ENCODE data around the gene TMEM150A.
A peak's percentile ranks its signal among the peaks of the same experiment; 100 is the strongest.
"Not testable (repeated sequence)": the region's sequence is repeated elsewhere in the genome, so short reads cannot be mapped to it uniquely, and the experiment has no call there.

The TMEM150A gene

DNA sequence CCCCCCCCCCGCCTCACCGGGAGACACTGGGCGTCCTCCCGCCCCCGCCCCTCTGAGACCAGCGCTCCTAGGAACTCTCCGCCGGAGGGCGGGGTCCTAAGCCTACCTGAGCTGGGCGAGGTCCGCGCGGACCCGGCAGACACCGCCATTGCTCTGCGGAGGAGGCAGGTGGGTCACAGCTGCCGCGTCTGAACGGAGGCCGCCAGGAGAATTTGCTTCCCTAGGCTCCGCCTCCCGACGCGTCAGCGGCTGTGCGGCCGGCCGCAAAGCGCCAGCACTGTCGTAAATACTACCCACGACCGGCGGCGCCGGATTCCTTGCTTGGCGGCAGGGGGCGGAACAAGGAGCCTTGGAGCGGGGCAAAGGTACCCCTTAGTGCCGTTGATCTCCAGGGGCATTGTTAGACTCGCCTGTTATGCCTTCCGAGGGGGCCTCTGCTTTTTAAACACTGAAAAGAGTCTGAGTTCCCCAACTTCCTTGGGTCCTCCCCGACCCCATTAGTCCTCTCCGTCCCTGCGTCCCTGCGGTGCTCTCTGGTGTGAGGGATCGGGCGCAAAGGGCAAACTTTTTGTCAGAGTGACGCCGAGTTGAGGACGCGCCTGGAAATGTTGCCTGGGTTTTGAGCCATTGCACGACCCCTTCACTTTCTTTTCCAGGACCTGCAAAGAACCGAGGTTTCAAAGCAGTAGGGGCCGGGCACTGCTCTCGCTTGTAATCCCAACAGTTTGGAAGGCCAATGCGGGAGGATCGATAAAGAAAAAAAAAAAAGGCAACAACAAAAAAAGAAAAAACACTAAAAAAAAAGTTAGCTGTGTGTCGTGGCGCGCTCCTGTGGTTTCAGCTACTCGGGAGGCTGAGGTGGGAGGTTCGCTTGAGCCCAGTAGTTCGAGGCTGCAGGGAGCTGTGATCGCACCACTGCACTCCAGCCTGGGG is 41.0 kb downstream of the TMEM150A start, which contains the start of gene GGCX:
Gene GGCX, minus strand, starts transcription at position 214 of the 933 bp plus-strand sequence. Its CDS starts 65 bp downstream, at position 149.
- DNase-seq, result peak; percentile 94

DNA sequence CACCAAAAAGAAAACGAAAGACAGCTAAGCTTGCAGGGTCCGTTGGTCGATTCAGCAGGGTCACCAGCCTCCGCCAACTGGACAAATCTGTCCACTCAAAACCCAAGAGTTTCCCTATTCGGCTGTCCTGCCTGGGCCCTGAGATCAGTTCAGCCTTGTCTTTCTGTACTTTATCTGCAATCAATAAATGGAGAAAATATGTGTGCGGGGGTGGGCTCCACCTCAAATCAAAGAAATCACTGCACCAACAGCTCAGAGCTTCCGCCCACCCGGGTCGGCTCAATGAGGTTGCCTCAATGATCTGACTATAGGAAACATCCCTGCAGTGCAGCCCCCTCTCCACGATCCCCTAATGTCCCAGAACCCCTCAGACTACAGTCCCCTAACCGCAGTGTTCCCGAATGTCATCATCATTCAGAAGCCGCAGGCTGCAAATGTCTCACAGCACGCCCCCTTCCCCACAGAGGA is 41.7 kb downstream of the TMEM150A start:
- DNase-seq, result no peak

DNA sequence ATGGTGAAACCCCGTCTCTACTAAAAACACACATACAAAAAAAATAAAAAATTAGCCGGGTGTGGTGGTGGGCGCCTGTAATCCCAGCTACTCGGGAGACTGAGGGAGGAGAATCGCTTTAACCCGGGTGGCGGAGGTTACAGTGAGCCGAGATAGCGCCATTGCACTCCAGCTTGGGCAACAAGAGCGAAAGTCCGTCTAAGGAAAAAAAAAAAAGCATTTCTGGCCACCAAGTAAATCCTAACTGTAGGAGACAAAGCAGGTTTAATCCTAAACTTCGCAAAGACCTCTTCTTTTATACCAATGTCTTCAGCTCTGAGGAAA is 42.1 kb downstream of the TMEM150A start:
- DNase-seq, result not testable (repeated sequence)

DNA sequence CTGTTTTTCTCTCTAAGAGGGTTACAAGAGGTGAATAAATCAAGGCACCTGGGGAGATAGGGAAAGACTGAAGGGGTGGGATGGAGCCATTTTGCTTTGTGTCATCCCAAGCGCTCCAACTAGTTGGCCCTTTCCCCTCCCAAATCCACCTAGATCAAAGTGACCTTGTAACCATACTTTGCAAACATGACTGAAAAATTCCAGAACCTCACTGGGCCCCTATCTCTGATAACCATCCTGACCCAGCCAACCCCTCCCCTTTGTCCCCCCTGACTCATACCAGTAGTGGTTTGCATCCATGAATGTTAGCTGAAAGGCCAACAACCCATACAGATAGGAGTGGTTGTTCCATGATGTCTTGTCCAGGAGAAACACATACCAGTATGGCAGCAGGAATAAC is 44.3 kb downstream of the TMEM150A start:
- DNase-seq, result no peak

DNA sequence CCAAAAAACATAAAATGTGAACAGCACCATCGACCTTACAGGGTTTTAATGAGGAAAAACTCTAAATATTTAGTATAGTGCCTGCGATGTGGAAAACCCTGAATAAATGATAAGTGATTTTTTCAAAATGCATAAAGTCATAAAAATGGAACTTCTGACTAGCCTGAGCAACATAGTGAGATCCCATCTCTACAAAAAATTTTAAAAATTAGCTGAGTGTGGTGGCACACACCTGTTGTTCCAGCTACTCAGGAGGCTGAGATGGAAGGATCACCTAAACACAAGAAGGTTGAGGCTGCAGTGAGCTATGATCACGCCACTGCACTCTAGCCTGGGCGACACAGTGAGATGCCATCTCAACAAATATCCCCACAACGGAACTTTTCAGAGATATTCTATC is 45.4 kb downstream of the TMEM150A start:
- DNase-seq, result no peak

DNA sequence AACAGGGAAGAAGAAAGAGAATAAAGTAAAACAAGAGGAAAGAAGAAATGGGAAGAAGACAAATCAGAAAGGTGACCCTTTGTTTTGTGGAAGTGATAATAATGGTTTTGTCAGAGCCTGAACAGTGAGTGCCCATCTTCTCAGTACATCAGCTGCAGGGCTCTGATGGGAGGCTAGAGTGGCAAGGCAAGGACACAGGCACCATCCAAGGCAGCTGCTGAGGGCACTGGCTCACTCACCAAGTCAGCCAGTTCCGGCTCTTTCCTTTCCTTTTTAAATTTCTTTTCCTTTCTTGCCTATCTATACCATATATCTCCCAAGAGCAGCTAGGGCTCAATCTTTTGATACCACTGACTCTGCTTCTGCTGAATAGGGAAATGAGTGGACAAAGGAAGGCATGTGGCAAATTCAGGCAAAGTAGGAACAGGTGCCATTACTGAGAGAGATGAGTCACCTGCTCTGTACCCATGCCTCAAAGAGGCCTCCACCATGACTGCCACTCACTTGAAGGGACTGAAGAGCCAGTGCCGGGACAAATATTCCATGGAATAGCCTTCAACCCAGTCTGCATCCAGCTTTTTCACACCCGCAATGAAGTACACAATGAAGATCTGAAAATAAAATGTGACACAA is 47.4 kb downstream of the TMEM150A start:
- DNase-seq, result no peak

DNA sequence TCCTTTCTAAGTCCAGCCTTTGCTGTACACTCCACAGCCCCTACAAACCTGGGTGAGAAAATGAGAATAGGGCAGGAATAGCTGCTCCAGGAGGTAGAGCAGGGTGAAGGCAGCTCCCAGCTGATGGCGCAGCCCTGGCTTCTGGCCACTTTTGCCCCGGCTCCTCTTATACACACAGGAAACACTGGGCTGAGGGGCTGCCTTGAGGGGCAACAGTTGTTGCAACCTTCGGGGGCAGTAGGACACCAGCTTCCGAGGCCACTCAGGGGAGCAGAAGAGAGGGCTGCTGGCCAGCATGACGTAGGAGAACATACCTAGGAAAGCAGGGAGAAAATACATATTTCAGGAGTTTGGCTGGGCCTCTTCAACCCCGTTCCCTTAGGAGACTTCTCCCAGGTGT is 49.3 kb downstream of the TMEM150A start:
- DNase-seq, result no peak

DNA sequence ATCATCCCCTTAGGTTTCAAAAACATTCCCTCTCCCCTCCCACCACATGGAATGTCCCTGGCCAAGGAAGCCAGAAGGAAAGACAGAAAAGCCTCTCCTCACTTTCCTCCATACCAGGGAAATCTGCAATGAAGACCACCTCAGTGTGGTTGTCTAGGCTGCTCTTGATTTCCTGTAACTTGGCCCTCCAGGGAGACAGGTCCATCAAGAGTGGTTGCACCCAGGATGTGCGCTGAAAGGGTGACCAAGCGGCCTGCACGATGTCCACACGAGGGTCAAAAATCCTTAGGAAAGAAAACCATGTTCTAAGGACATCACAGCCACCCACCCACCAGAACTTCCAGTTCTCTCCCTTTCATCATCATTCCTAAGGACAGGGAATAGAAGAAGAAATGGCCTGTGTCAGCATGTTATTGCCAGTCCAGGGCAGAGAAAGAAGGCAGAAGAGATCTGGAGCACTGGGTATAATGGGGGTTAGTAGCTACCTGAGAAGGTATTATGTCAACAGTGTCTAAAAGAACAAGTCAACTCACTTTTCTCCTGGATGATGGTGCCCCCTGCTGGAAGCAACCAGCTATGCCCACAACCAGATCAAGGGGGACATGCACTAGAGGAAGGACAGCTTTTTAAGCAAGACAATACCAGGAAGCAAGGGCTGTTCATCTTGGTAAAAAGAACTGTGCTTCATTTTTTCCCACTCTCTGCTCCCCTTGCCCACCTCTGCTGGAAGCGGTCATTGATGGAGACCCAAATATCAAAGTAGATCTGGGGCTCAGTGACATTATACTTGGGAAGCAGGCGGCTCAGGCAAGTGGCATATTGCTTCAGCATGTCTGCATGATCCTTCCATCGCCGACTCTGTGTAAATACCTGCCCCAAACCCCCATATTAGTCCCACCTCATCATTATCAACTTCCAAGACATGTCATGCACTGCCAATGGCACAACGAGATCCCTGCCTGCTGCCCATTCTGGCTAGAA is 50.5 kb downstream of the TMEM150A start:
- DNase-seq, result peak; percentile 81

DNA sequence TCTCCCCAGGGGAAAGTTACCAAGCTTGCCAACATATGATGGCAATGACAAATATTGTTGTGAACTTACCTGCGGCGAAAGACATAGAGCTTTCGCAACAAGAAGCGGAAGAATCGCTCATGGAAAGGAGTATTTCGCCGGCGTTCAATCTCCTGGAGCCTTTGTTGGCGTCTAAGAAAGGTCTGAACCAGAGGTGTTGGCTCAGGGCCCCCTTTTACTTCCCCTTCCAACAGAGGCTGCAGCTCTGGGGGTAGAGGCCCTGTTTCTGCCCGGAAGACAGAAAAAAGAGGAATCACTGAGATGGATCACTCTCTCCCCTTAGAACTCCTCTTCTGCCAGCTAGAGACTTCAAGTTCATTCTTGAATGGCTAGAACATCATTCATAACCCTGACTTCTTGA is 52.0 kb downstream of the TMEM150A start:
- no peak for DNase-seq

DNA sequence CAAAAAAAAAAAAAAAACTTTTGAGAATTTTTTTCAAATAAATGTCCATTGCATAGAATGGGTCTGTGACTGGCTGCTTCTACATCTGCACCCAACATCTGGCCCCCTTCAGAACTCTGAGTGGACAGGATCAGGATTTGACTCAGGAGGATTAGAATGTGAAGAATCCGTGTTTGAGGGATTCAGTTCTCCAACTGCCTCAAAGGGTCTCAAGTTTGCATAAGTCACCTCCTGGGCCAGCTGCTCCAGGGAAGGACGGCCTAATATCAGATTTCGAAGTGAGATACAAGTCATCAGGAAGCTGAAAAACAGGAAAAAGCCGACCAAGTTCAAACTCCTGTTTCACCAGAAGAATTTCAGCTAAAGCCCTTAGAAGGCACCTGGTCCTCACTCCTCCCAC is 52.7 kb downstream of the TMEM150A start:
- DNase-seq, result no peak

DNA sequence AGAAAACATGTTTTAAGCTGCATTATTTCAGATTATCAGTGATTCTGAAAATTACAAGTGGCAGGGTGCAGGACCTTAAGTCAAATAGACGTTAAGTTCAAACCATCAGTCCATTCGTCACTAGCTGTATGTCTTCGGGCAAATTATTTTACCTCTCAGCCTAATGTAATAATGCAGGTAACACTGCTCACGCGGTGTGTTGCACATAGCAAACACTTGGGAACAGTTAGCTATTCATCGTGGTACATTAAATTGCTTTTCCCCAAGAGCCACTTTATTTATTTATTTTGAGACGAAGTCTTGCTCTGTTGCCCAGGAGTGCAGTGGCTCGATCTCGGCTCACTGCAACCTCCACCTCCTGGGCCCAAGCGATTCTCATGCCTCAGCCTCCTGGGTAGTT is 53.4 kb downstream of the TMEM150A start:
- DNase-seq, result no peak

DNA sequence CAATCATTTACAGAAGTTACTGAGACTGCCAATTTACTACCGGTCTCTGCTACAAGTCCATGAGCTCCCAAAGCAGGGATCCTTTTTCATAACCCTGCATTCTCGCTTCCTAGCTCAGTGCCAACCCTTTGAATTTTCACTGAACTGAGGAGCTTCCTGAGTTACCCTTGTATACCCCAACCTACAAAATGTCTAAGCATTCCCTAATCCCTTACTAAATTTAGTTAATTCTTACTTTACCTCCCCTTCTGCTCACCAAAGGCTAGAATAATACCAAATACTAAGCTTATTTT is 53.9 kb downstream of the TMEM150A start:
- no peak for DNase-seq

Measured in stimulated activated naive CD4-positive, alpha-beta T cell treated with Interleukin-2 at 50 U/mL for 16 hours (primary cell).